Sigmoid colon (tissue), 3 donors: ENCODE results near the gene NTM.

Experiments used
- CTCF ChIP-seq, 4 experiments: fragments of 450-650 bp in 3 of 4; fragments of 200-600 bp in 1 of 4; IDR thresholded peaks; one replicate each; pipeline ENCODE4 v1.5.1; 2016 to 2019; ENCODE audit warnings: antibody characterized with exemption in 4 of 4, mild to moderate bottlenecking in 3 of 4, moderate library complexity in 2 of 4
- POLR2A ChIP-seq, 2 donors: fragments of 450-650 bp; IDR thresholded peaks; one replicate each; pipeline ENCODE4 v1.6.1; 2016; ENCODE audit warnings: antibody characterized with exemption in 2 of 2, mild to moderate bottlenecking in 2 of 2, moderate library complexity in 2 of 2

- no peak for TF ChIP-seq CTCF (IDR thresholded peaks at IDR 0.05)
- no peak for TF ChIP-seq POLR2A (IDR thresholded peaks at IDR 0.05)
Measured at GRCh38 chr11:131422496-131422895, 52.1 kb downstream of the NTM start.
